LNCaP clone FGC (cell line): ENCODE results near the gene GNG8.

Experiments used
- DNase-seq: peaks from one replicate; pipeline ENCODE4 v3.0.0-alpha.2; 2011; ENCODE audit warnings: low read depth
- H3K4me3 ChIP-seq: 2 replicates; pipeline ENCODE4 v1.5.1; 2011; ENCODE audit warnings: mild to moderate bottlenecking, low read depth, low read length, control low read depth
- CTCF ChIP-seq: IDR thresholded peaks from 2 replicates; pipeline ENCODE4 v1.5.1; 2012; ENCODE audit warnings: mild to moderate bottlenecking; ENCODE audit not compliant: control insufficient read depth, insufficient read depth; ENCODE audit errors: extremely low read depth

Gene GNG8

GRCh38 chr19:46624958-46625661 is 10.9 kb downstream of the GNG8 start, which contains the start of gene PTGIR:
Gene PTGIR, minus strand, starts transcription at chr19:46625089. Its CDS starts 864 bp downstream, at chr19:46624225.
- no peak for TF ChIP-seq CTCF
- no peak for DNase-seq
- H3K4me3 ChIP-seq, result no peak within 1 kb of the TSS

GRCh38 chr19:46623915-46624502 is 12.0 kb downstream of the GNG8 start:
- no peak overlapping the region for H3K4me3 ChIP-seq
- no peak for DNase-seq
- TF ChIP-seq CTCF, result no peak

GRCh38 chr19:46622118-46622446 is 13.9 kb downstream of the GNG8 start:
- no peak for DNase-seq
- TF ChIP-seq CTCF, result no peak
- H3K4me3 ChIP-seq, result no peak overlapping the region

DNA sequence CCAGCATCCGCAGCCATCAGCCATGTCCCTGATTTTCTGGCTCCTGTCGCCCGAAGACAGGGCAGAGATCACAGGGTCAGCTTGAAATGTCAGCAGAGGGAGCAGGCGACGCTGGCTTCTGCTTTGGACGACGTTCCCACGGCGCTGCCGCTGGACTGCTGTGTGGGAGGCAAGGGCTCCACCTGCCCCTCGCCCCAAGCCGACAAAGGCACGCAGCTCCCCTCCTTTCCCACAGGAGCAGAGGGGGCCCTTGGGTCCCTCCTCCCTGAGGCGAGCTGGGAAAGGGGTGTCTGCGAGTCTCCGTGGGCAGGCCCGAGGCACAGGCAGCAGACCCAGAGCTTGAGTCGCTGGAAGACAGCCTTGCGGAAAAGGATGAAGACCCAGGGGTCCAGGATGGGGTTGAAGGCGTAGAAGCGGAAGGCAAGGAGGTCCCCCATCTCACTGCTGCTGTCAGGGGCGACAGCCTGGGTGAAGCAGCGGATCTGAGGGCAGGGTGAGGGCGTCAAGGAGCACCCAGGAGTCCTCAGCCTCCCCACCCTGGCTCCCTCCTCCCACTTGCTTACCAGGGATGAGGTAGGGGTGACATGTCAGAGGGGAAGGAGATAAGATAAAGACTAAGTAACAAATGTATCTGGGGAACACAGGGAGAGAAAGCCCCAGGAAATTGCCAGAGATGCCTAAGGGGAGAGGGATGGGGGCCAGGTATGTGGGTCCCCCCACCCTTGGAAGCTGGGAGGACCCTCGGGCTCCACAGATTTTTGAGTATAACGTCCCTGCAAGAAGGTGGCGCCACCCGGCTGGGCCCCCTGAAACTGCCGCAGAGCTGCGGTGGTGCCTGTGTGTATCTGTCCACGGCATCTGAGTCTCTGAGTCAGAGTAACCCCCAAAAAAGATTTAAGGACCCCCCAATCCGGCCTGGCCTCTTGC is 14.5 kb downstream of the GNG8 start:
- no peak for DNase-seq
- no peak for TF ChIP-seq CTCF
- H3K4me3 ChIP-seq, result no peak overlapping the region

DNA sequence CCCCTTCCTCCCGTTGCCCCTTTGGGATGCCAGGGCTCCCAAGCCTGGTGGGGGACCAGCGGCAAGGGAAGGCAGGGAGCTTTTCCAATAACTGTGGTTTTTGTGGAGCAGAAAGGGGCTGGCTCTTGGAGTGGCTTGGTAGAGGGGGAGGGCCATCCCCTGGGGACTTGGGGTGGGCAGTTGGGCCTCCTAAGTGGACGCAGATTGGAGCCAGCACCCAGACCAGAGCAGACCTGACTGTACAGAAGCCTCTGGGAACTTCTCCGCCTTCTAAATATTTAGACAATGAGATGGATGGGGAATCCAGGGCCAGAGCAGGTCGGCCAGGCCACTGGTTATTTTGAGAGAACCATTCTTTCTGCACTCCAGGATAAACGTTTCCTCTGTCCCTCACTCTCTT is 15.3 kb downstream of the GNG8 start:
- H3K4me3 ChIP-seq, result no peak overlapping the region
- DNase-seq, result no peak
- no peak for TF ChIP-seq CTCF

- DNase-seq, result no peak
- no peak for TF ChIP-seq CTCF
- H3K4me3 ChIP-seq, result no peak overlapping the region
Observed at GRCh38 chr19:46620267-46620666, 15.7 kb downstream of the GNG8 start.
